K562 (cell line): Measurements from ENCODE around the gene SLC6A6. TPM values are rescaled to one million over a fixed set of nuclear protein-coding genes. Genes with fewer than 3 reads are reported as not detected.

Experiments used
- CHD2 ChIP-seq: IDR thresholded peaks from 2 replicates; pipeline ENCODE4 v1.6.1; 2011; ENCODE audit warnings: low read depth, low read length
- E2F6 ChIP-seq, 2 experiments: IDR thresholded peaks; 2 replicates each; pipeline ENCODE4 v1.6.1; 2011; ENCODE audit warnings: borderline replicate concordance in 1 of 2, control low read depth in 1 of 2, low read depth in 1 of 2, low read length in 1 of 2, mild to moderate bottlenecking in 1 of 2, mixed read lengths in 1 of 2, moderate library complexity in 1 of 2; ENCODE audit not compliant: insufficient read depth in 1 of 2, insufficient read length in 1 of 2, poor library complexity in 1 of 2, severe bottlenecking in 1 of 2; ENCODE audit errors: extremely low read depth in 1 of 2
- EZH2 ChIP-seq: IDR thresholded peaks from 2 replicates; pipeline ENCODE4 v1.6.1; 2012; ENCODE audit warnings: low read depth, mild to moderate bottlenecking, inconsistent platforms, low read length, borderline replicate concordance
- FIP1L1 ChIP-seq: fragments of 200-400 bp; formaldehyde crosslinking; IDR thresholded peaks from 2 replicates; pipeline ENCODE4 v1.6.1; 2018; ENCODE audit warnings: mild to moderate bottlenecking, low read depth, low read length; ENCODE audit not compliant: poor library complexity, severe bottlenecking
- GATA2 ChIP-seq: sonication (generic); formaldehyde crosslinking; IDR thresholded peaks from 2 replicates; pipeline ENCODE4 v1.4.0; 2020; ENCODE audit warnings: mild to moderate bottlenecking, missing genetic modification reagents
- GATAD2A ChIP-seq: fragments of 450-650 bp; IDR thresholded peaks from 2 replicates; pipeline ENCODE4 v1.6.1; 2017
- GTF3C2 ChIP-seq: IDR thresholded peaks from 3 replicates; pipeline ENCODE4 v1.6.1; 2011; ENCODE audit warnings: borderline replicate concordance, mild to moderate bottlenecking, moderate library complexity; ENCODE audit not compliant: insufficient read length; ENCODE audit errors: extremely low read depth
- HIVEP1 ChIP-seq: fragments of 250-450 bp; sonication (Bioruptor Pico); IDR thresholded peaks from 2 replicates; pipeline ENCODE4 v1.4.0; 2020; ENCODE audit warnings: mild to moderate bottlenecking
- HMGXB4 ChIP-seq: sonication (generic); formaldehyde crosslinking; IDR thresholded peaks from 2 replicates; pipeline ENCODE4 v1.8.1; 2023; ENCODE audit warnings: mild to moderate bottlenecking, missing genetic modification reagents
- HNRNPLL ChIP-seq: fragments of 200-400 bp; formaldehyde crosslinking; IDR thresholded peaks from 2 replicates; pipeline ENCODE4 v1.6.1; 2017; ENCODE audit warnings: low read length, low read depth, mild to moderate bottlenecking; ENCODE audit not compliant: poor library complexity, severe bottlenecking
- MEF2A ChIP-seq: IDR thresholded peaks from 2 replicates; pipeline ENCODE4 v1.6.1; 2011; ENCODE audit warnings: low read depth, mild to moderate bottlenecking, low read length, moderate library complexity; ENCODE audit not compliant: control insufficient read depth
- NFE2 ChIP-seq: IDR thresholded peaks from 2 replicates; pipeline ENCODE4 v1.6.1; 2014; ENCODE audit warnings: antibody characterized with exemption, low read depth
- NR0B1 ChIP-seq: fragments of 450-650 bp; IDR thresholded peaks from one replicate; pipeline ENCODE4 v1.6.1; 2018; ENCODE audit warnings: mild to moderate bottlenecking, moderate library complexity; ENCODE audit not compliant: partially characterized antibody
- RBFOX2 ChIP-seq: fragments of 200-400 bp; formaldehyde crosslinking; IDR thresholded peaks from 2 replicates; pipeline ENCODE4 v1.6.1; 2017; ENCODE audit warnings: low read depth, mild to moderate bottlenecking, low read length, moderate library complexity
- STAG1 ChIP-seq: sonication (generic); formaldehyde crosslinking; IDR thresholded peaks from 2 replicates; pipeline ENCODE4 v1.5.0; 2020; ENCODE audit warnings: missing genetic modification reagents, borderline replicate concordance
- STAT5B ChIP-seq: fragments of 250-450 bp; sonication (Bioruptor Pico); IDR thresholded peaks from 2 replicates; pipeline ENCODE4 v1.8.0; 2021; ENCODE audit warnings: mild to moderate bottlenecking, inconsistent platforms
- WHSC1 ChIP-seq: IDR thresholded peaks from one replicate; pipeline ENCODE4 v1.6.1; 2012; ENCODE audit warnings: low read length, control low read depth, inconsistent platforms
- ZNF133 ChIP-seq: fragments of 250-450 bp; sonication (Bioruptor Pico); IDR thresholded peaks from 2 replicates; pipeline ENCODE4 v1.4.0; 2020; ENCODE audit warnings: mild to moderate bottlenecking
- ZNF212 ChIP-seq: fragments of 450-650 bp; formaldehyde crosslinking; IDR thresholded peaks from 2 replicates; pipeline ENCODE4 v1.4.0; 2020; ENCODE audit warnings: mild to moderate bottlenecking
- ZNF224 ChIP-seq: sonication (generic); formaldehyde crosslinking; IDR thresholded peaks from 2 replicates; pipeline ENCODE4 v1.8.0; 2022; ENCODE audit warnings: mild to moderate bottlenecking, missing genetic modification reagents
- polyA plus RNA-seq, 8 experiments: library from polyadenylated mRNA; depleted of rRNA in 4 of 8; stranded (reverse) in 5 of 8; unstranded in 3 of 8; fragments of >200 nt; fragmentation: Nextera tagmentation in 2 of 8; fragmentation: Illumina TruSeq in 1 of 8; extraction: Ambion mirVana in 2 of 8; extraction: Trizol in 1 of 8; gene quantifications; 2 replicates each; pipeline versions ENCODE4 v1.2.1 to v1.2.3, GENCODE V29; 2011 to 2014; ENCODE audit warnings: inconsistent platforms in 1 of 8, missing spikeins in 1 of 8
- total RNA-seq, 7 experiments: library from RNA; depleted of rRNA in 6 of 7; stranded (reverse); fragments of >200 nt in 6 of 7; fragmentation: Illumina TruSeq in 2 of 7; extraction: Trizol in 2 of 7; gene quantifications; 2 replicates each; pipeline versions ENCODE4 v1.2.1 to v1.2.3, GENCODE V29; 2011 to 2021; ENCODE audit warnings: low replicate concordance in 1 of 7

The SLC6A6 gene
- total and polyA plus RNA-seq, 9 of the 15 experiments (the other 6 are each of a cell fraction or from before 2014, with no cell fraction given) = 12.3 to 203 (median 93.2) TPM

DNA sequence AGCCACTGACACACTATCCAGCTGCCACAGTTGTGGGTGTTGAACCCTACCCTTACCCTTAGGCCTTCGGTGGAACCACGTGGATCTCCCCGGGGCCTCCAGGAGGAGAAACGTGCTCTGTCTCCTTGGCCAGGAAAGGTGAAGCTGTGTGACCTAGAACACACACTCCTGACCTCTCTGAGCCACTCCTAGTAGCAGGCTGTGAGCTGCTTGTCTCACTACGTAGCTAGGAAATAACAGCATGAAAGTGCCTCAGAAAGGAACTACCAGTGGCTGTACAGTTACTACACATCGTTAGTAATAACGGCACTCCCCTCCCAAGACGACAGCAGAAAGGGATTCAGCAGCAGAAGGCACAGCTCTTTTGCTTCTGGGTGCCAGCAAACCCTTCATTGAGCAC, 36.2 kb upstream of the SLC6A6 start (continued):
- no peak for TF ChIP-seq HMGXB4 (CRISPR knock-in tag)
- no peak for TF ChIP-seq EZH2
- TF ChIP-seq HNRNPLL = peak; percentile 18
- TF ChIP-seq NFE2 = no peak
- no peak for TF ChIP-seq WHSC1
- no peak for TF ChIP-seq ZNF133 (CRISPR knock-in tag)
- TF ChIP-seq GATAD2A = no peak
- TF ChIP-seq FIP1L1 = no peak
- 0 out of 2 replicates have a peak, but pooled peaks have one; percentile 20 for TF ChIP-seq GATA2
- no peak for TF ChIP-seq HIVEP1 (CRISPR knock-in tag)
- no peak for TF ChIP-seq RBFOX2
- no peak for TF ChIP-seq ZNF212
- peak in 1 of 2 experiments; percentile 26 for TF ChIP-seq E2F6 (IDR thresholded peaks at IDR 0.05; ENCODE audit: borderline replicate concordance in 1 of 2, extremely low read depth in 1 of 2, insufficient read depth in 1 of 2, insufficient read length in 1 of 2, low read depth in 1 of 2, low read length in 1 of 2, poor library complexity in 1 of 2, severe bottlenecking in 1 of 2)
- no peak for TF ChIP-seq CHD2
- no peak for TF ChIP-seq MEF2A
- TF ChIP-seq STAT5B (CRISPR knock-in tag) = no peak
- TF ChIP-seq STAG1 (CRISPR knock-in tag) = no peak
- TF ChIP-seq GTF3C2 = no peak
- TF ChIP-seq NR0B1 = no peak
- TF ChIP-seq ZNF224 = no peak
